Right kidney (tissue), 9 donors: ENCODE data around the gene FBXO2.

Experiments
- DNase-seq: peaks from one replicate; pipeline ENCODE4 v3.0.0-alpha.2; 2016
- long read RNA-seq, 8 donors: transcript quantifications; one replicate each; lab custom pipeline, GENCODE V29; 2026

The FBXO2 gene, protein sequence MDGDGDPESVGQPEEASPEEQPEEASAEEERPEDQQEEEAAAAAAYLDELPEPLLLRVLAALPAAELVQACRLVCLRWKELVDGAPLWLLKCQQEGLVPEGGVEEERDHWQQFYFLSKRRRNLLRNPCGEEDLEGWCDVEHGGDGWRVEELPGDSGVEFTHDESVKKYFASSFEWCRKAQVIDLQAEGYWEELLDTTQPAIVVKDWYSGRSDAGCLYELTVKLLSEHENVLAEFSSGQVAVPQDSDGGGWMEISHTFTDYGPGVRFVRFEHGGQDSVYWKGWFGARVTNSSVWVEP
- long read RNA-seq, donor 1, transcript FBXO2-201 (6 exons, 1,560 nt): major isoform, 5 of 5 reads
- long read RNA-seq, donor 1, partial matches to known transcripts: 0 of 5 reads
- long read RNA-seq, donor 1, other reads (novel, unspliced or antisense): 0 of 5 reads
- long read RNA-seq, donor 2: 0 reads
- long read RNA-seq, donor 3: 0 reads
- long read RNA-seq, donor 4, partial matches to known transcripts: 0 of 2 reads
- long read RNA-seq, donor 4, other reads (novel, unspliced or antisense): 0 of 2 reads
- long read RNA-seq, donor 5, partial matches to known transcripts: 37 of 37 reads
- long read RNA-seq, donor 5, other reads (novel, unspliced or antisense): 0 of 37 reads
- long read RNA-seq, donor 6, partial matches to known transcripts: 0 of 1 reads
- long read RNA-seq, donor 6, other reads (novel, unspliced or antisense): 0 of 1 reads
- long read RNA-seq, donor 7, partial matches to known transcripts: 0 of 1 reads
- long read RNA-seq, donor 7, other reads (novel, unspliced or antisense): 0 of 1 reads
- long read RNA-seq, donor 8, partial matches to known transcripts: 0 of 4 reads
- long read RNA-seq, donor 8, other reads (novel, unspliced or antisense): 0 of 4 reads

DNA sequence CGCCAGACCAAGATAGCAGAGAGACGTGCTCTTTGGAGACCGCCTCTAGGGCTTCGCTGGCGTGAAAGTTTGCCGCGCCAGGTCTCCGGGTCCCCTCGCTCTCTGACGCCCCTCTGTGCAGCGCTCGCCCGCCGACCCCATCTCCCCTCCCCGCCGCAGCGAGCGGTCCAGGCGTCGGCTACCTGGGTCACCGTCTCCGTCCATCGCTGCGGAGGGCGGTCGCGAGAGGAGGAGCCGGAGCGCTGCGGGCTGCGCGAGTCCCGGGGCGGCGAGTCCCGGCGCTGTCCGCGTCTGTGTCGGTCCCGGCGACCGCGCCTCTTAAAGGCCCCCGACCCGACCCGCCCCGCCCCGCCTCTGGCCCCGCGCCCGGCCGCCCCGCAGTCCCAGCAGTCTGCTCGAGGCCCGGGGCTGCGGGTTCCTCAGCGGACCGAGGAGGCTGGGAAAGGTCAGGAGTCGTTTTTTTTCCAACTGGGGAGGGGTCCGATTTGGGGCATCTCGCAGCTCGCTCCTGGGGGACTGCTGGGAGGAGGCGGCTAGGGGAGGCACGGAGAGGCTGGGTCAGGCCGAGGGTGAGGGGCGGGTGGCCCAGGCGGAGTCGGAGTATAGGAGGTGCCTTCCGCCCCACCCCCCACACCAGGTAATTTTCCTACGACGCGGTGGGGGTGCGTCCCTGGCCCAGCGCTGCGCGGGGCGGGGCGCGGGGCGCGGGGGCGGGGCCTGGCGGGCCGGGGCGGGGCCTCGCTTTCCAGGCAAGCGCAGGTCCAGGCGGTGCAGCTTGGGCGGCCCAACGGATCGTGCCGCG is at the start of gene FBXO2, which contains the start of gene FBXO44:
Gene FBXO2 (minus strand): TSS at position 293 of the 802 bp plus-strand sequence. CDS start 89 bp downstream, at position 204.
Gene FBXO44 (plus strand): TSS at position 741 of the 802 bp plus-strand sequence. CDS start 959 bp downstream, outside the sequence.
- DNase-seq: peak; percentile 61

- no peak for DNase-seq
These were observed 49.3 kb upstream of the FBXO2 start for GRCh38 chr1:11703357-11704193.

DNA sequence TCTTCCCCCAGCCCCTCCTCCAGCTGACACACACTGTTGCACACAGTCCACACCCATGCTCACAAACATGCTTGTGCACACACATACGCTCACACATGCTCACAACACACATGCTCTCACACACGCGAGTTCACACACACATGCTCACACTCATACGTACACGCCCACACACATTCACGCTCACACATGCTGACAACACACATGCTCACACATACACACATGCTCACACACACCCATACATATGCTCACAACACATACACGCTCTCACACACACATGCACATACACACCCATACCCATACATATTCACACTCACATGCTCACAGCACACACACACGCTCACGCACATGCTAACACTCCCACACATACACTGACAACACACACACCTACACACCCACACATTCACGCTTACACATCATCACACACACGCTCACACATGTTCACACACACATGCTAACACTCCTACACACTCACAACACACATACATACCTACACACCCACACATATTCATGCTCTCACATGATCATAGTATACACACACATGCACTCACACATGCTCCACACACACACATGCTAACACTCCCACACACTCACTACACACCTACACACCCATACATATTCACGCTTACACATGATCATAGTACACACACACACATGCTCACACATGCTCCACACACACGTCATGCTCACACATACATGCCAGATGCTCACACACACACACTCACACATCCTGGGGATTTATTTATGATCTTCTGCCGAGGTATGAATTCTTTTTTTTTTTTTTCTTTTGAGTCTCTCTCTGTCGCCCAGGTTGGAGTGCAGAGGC is 48.0 kb upstream of the FBXO2 start:
- no peak for DNase-seq

DNA sequence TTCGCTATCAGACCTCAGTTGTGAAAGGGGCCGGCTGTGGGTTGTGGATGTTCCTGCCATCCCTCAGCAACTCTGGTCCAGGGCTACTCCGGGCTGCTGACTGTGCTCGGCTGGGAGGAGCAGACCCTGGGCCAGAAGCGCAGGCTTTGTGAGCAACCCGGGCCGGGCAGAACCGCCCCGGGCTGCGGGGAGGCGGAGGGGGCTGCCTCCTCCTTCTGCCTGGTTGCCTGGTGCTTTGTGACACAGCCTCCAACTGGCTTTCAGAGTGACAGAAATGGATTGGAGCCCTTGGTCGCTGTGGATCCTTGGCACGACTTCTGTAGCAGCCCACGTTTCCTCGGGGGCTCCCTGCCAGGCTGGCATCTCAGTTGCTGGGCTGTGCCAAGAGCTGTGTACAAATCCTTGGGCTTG is 47.3 kb upstream of the FBXO2 start:
- no peak for DNase-seq

DNA sequence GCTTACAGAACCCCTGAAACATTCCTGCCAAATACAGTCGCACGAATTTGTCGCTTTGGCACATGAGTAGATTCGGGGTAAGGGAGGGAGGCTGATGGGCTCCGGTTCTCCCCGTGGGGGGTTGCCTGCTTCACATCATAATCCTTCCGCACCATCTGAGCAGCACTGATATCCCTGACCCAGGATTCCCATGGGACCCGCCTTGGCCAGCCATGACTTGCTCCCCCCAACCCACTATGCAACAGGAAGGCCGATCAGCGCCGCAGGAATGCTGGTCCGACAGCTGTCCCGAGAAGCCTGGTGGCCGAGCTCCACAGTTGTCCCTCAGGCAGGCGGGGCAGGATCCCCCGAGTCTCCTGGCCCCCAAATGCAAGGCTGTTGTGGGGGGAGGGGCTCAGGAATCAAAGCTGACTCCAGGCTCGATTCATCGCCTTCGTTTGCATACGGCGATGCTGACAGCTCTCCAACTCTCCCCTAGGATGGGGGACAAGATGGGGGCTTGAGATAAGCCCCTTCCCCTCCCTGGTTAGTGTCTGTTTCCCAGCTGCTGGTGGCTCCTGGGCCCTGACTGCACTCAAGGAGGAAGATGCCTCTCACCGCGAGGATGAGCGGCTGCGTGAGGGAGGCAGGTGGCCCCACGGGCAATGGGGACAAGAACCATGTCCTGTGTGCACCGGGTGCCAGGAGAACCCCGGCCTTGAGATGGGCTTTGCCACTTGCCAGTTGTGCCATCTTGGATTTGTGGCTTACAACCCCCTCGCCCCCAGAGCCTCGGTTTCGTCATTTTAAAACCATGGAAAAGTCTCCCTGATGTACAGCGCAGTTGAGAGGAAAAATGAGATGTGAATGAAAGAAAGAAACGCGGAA is 46.6 kb upstream of the FBXO2 start:
- DNase-seq: no peak

DNA sequence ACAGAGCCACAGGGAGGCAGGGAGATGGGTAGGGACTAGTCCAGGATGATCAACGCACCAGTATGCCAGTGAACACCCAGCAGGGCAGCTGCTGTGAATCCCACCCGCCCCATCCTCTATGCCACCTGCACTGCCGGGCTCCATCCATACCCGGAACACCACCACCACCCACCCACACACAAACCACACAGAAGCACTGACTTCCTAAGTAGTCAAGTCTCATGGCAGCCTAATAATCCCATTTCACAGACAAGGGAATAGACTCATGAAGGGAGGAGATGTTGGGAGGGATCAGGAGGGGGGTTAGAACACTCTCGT is 43.6 kb upstream of the FBXO2 start:
- DNase-seq: no peak

- DNase-seq: no peak
These were observed 43.1 kb upstream of the FBXO2 start for GRCh38 chr1:11697188-11697892.

DNA sequence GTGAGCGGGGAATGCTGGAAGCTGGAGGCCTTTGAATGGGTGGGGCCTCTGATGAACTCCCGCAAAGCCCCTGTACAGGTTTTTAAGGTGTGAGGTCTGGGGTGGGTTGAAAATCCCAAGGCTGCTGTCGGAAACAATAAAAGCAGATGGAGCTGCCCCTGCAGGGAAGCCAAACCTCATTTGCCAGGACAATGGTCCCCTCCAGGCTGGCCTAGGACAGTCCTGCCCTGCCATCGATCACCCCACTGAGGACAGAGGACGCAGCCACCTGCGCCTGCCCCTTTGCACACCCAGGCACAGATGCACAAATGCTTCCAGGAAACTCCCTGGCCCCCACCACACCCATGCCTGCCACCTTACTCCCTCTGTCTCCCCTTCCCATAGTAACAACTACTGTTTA is 41.6 kb upstream of the FBXO2 start:
- no peak for DNase-seq

DNA sequence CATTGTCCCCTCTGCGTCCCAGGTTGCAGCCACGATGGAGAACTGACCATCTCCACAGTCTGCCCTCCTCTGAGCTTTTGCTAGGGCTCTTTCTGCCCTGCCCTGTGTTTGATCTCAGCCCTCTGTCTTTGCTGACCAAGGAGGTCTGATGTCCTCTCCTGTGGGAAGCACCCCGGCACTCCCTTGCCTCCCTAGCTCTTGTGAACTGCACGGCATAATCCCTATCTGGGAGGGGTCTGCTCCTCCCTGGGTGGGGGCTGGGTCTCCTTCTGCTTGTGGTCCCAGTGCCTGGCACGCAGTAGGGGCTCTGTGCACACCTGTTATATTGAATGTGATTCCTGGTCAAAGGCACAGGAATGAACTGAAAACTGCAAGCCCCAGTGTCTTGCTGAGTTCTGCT is 39.7 kb upstream of the FBXO2 start:
- DNase-seq: no peak

DNA sequence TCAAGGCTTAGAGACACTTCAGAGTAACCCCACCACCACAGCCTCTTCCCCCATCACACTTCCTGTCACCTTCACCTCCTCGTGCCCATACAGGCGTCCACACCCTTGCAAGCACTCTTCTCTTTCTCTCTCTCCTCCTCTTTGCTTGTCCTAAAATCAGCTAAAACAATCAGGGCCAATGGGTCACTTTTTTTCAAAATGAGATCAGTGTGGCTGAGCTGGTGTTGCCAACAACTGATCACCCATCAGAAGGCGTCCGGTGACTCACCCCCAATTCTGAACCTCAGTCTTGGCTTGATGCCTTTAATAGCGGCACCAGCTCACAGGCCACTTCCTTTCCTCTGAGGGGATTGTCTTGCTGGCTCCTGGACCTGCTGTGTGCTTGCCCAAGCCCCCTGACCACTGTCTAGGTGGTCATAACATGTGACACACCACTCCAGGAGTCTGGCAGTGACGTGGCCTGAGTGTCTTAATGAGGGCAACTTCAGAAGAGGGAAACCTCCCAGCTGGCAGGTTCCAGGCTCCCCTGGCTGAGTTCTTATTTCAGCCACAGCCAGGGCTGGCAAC is 38.9 kb upstream of the FBXO2 start:
- DNase-seq: no peak

- DNase-seq: peak; percentile 62
These were observed 37.9 kb upstream of the FBXO2 start for GRCh38 chr1:11691928-11692711.

- DNase-seq: peak; percentile 80
These were observed 37.2 kb upstream of the FBXO2 start, which contains the start of gene DRAXIN for GRCh38 chr1:11691302-11691914. Gene DRAXIN (plus strand): TSS chr1:11691710. CDS start chr1:11706259, 14,549 bp downstream.

DNA sequence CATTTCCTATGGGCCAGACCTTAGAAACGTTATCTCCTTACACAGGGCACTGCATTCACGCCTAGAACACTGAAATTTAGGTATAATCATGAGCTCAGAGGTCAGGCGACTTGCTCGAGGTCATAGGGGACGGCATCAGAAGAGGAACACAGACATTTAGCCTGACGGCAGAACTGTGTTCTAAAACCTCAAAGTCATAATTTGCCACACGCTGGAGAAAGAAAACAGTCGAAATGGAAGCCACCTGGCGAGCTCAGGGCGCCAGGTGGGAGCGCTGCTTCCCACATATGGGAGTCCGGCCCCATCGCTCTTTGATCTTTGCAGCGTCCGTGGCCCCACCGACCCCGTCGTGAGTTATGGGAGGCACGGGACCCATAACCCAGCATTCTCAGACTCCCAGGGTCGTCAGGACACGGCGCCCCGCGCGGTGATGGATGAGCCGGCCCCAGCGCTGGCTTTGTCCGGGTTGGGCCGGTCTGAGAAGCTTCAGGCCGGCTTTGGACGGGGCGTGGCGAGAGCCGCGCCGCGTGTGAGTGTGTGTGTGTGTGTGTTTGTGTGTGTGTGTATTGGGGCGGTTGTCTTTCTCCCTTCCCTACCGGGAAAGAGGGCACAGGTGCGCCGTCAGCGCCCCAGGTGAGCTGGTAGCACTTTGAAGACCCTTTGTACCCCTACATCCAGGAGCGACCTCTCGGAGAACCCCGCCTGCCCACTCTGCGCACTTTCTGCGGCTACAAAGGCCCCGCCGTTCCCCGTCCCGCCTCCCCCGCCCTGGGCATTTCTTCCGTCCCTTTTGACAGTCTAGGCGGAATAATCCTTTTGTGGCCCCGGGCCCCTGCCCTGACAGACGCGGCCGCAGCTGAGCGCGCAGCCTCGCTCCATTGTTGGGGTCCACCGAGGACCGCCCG is 36.4 kb upstream of the FBXO2 start:
- peak; percentile 84 for DNase-seq

DNA sequence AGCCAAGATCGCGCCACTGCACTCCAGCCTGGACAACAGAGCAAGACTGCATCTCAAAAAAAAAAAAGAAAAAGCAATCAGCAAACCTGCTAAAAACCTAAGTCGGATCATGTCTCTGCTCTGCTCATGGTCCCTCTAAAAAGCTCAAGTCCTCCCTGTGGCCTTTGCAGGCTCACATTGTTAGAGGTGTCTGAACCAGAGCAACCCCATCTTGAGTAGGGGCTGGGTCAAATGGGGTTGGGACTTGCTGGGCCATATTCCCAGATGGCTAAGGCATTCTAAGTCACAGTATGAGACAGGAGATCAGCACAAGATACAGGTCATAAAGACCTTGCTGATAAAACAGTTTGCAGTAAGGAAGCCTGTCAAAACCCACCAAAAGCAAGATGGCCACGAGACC is 34.3 kb upstream of the FBXO2 start:
- no peak for DNase-seq

DNA sequence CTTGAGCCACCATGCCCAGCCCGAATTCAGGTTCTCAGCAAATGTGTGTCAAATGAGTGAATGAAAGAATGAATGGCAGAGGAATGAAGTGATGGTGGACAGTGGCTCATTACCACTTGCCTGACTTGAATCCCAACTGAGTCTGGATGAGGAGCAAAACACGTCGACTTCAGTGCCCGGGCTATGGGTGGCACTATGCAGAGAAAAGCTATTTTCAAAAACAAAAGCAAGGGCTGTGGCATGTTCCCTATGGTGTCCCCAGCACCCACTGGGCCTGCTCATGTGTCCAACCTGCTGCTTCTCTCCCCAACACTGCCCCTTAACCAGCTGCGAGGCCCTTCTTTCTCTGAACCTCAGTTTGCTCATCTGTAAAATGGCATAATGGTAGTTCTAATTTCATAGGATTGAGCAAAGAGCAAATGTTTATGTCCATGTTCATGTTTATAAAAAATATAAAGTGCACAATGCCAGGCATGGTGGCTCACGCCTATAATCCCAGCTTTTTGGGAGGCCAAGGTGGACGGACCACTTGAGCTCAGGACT is 31.1 kb upstream of the FBXO2 start:
- DNase-seq: no peak

GRCh38 chr1:11684070-11684469 is 29.8 kb upstream of the FBXO2 start:
- DNase-seq: no peak
